Endodermal cell (in vitro differentiated cells): ENCODE results near the gene MST1. TPM values are rescaled to one million over a fixed set of nuclear protein-coding genes. Genes with fewer than 3 reads are reported as not detected.

ENCODE experiments used
- DNase-seq: peaks from one replicate; pipeline ENCODE4 v3.0.0-alpha.2; 2017
- H3K27ac ChIP-seq: 2 replicates; pipeline ENCODE4 v1.5.1; 2013; ENCODE audit warnings: mild to moderate bottlenecking, low read depth, low read length, moderate library complexity
- H3K27me3 ChIP-seq: 2 replicates; pipeline ENCODE4 v1.6.1; 2013; ENCODE audit warnings: mild to moderate bottlenecking, low read length, moderate library complexity; ENCODE audit not compliant: insufficient read depth, control insufficient read depth, poor library complexity, severe bottlenecking
- H3K36me3 ChIP-seq: 2 replicates; pipeline ENCODE4 v1.7.0; 2013; ENCODE audit warnings: mild to moderate bottlenecking, low read length, moderate library complexity; ENCODE audit not compliant: control insufficient read depth, insufficient read depth
- H3K4me1 ChIP-seq: one replicate; pipeline ENCODE4 v1.7.0; 2013; ENCODE audit warnings: low read length; ENCODE audit not compliant: control insufficient read depth, insufficient read depth
- H3K4me3 ChIP-seq: 2 replicates; pipeline ENCODE4 v1.5.1; 2013; ENCODE audit warnings: mild to moderate bottlenecking, low read length, moderate library complexity
- H3K9ac ChIP-seq: 2 replicates; pipeline ENCODE4 v1.6.1; 2013; ENCODE audit warnings: mild to moderate bottlenecking, low read length, moderate library complexity; ENCODE audit not compliant: poor library complexity, severe bottlenecking; ENCODE audit errors: extremely low read depth
- H3K9me3 ChIP-seq: 2 replicates; pipeline ENCODE4 v1.6.1; 2013; ENCODE audit warnings: mild to moderate bottlenecking, low read length, moderate library complexity; ENCODE audit not compliant: control insufficient read depth
- H3K27ac Mint-ChIP-seq: 2 replicates; pipeline ENCODE4 v1.8.0; 2020; ENCODE audit warnings: mixed read lengths
- H3K27me3 Mint-ChIP-seq: 2 replicates; pipeline ENCODE4 v1.8.0; 2021; ENCODE audit warnings: mild to moderate bottlenecking, mixed read lengths; ENCODE audit not compliant: insufficient read depth
- H3K36me3 Mint-ChIP-seq: 2 replicates; pipeline ENCODE4 v1.8.0; 2020; ENCODE audit warnings: low read depth, mixed read lengths
- H3K4me1 Mint-ChIP-seq: 2 replicates; pipeline ENCODE4 v1.8.0; 2020; ENCODE audit warnings: mixed read lengths
- H3K4me3 Mint-ChIP-seq: 2 replicates; pipeline ENCODE4 v1.8.0; 2020; ENCODE audit warnings: mild to moderate bottlenecking, moderate library complexity, mixed read lengths
- H3K9me3 Mint-ChIP-seq: 2 replicates; pipeline ENCODE4 v1.8.0; 2020; ENCODE audit warnings: mild to moderate bottlenecking, mixed read lengths
- CTCF ChIP-seq: fragments of 200-600 bp; sonication (generic); conservative IDR thresholded peaks from 2 replicates; pipeline ENCODE4 v1.5.0; 2021; ENCODE audit warnings: antibody characterized with exemption, mild to moderate bottlenecking
- WGBS, 2 experiments: methylation state at CpG; one replicate each; pipeline versions ENCODE4 v1.1.5 to v1.1.7; 2013; ENCODE audit warnings: missing lambda C conversion rate in 2 of 2, mixed read lengths in 1 of 2; ENCODE audit not compliant: insufficient coverage in 1 of 2, insufficient read length in 1 of 2; 5-methylcytosine and 5-hydroxymethylcytosine counted together
- total RNA-seq, 2 donors: library from RNA; stranded (reverse); fragmentation: NEBNext Ultra II Directional in 1 of 2; extraction: Animal tissue kit (Norgen Biotek cat#: 25700) in 1 of 2; gene quantifications; 2 replicates in 1 of 2; 3 replicates in 1 of 2; pipeline ENCODE4 v1.2.1, GENCODE V29; 2021

Gene MST1
- total RNA-seq, 2 donors from 2014 or later, result 30.8 to 35.5 TPM

GRCh38 chr3:49657208-49657915 lies 31.9 kb downstream of the MST1 start:
- H3K27me3 Mint-ChIP-seq, result no peaks in the 10 kb centered on the region
- H3K27ac Mint-ChIP-seq, result no peak overlapping the region
- H3K4me3 Mint-ChIP-seq, result no peak overlapping the region
- WGBS, 2 experiments, result 93 to 97% methylated on average over 28 to 36 of the region's 36 CpGs
- no peaks in the 10 kb centered on the region for H3K9me3 Mint-ChIP-seq
- Histone ChIP-seq H3K27ac (no peak overlapping the region), H3K9me3 (no peaks in the 10 kb centered on the region), H3K9ac (no peak overlapping the region), H3K4me1 (no peaks in the 10 kb centered on the region), H3K27me3 (no peaks in the 10 kb centered on the region), H3K4me3 (no peak overlapping the region), H3K36me3 (no peaks in the 10 kb centered on the region)
- no peaks in the 10 kb centered on the region for H3K36me3 Mint-ChIP-seq
- H3K4me1 Mint-ChIP-seq, result no peaks in the 10 kb centered on the region
- no peak for DNase-seq
- TF ChIP-seq CTCF, result no peak

GRCh38 chr3:49656541-49657112 lies 32.6 kb downstream of the MST1 start:
- no peak overlapping the region for H3K4me3 ChIP-seq
- no peaks in the 10 kb centered on the region for H3K27me3 Mint-ChIP-seq
- no peaks in the 10 kb centered on the region for H3K36me3 ChIP-seq
- H3K27ac ChIP-seq, result no peak overlapping the region
- no peaks in the 10 kb centered on the region for H3K27me3 ChIP-seq
- peak; percentile 25 for TF ChIP-seq CTCF
- no peaks in the 10 kb centered on the region for H3K9me3 ChIP-seq
- H3K4me1 ChIP-seq, result no peaks in the 10 kb centered on the region
- H3K9me3 Mint-ChIP-seq, result no peaks in the 10 kb centered on the region
- no peak overlapping the region for H3K9ac ChIP-seq
- H3K4me3 Mint-ChIP-seq, result no peak overlapping the region
- 91 to 96% methylated on average over 16 to 18 of the region's 18 CpGs for WGBS, 2 experiments
- no peaks in the 10 kb centered on the region for H3K4me1 Mint-ChIP-seq
- no peak for DNase-seq
- H3K36me3 Mint-ChIP-seq, result no peaks in the 10 kb centered on the region
- no peak overlapping the region for H3K27ac Mint-ChIP-seq

- H3K9me3 ChIP-seq, result no peaks in the 10 kb centered on the region
- no peaks in the 10 kb centered on the region for H3K27me3 ChIP-seq
- 95 to 99% methylated on average over 14 to 19 of the region's 19 CpGs for WGBS, 2 experiments
- no peak for TF ChIP-seq CTCF
- H3K4me3 ChIP-seq, result no peak overlapping the region
- H3K4me1 ChIP-seq, result no peaks in the 10 kb centered on the region
- DNase-seq, result no peak
- H3K9me3 Mint-ChIP-seq, result no peaks in the 10 kb centered on the region
- H3K4me1 Mint-ChIP-seq, result no peaks in the 10 kb centered on the region
- no peaks in the 10 kb centered on the region for H3K27me3 Mint-ChIP-seq
- H3K27ac ChIP-seq, result no peak overlapping the region
- no peak overlapping the region for H3K9ac ChIP-seq
- no peaks in the 10 kb centered on the region for H3K36me3 ChIP-seq
- no peaks in the 10 kb centered on the region for H3K36me3 Mint-ChIP-seq
- no peak overlapping the region for H3K4me3 Mint-ChIP-seq
- no peak overlapping the region for H3K27ac Mint-ChIP-seq
Measured at GRCh38 chr3:49655731-49656285, 33.5 kb downstream of the MST1 start.
